GM23338 (cell line): ENCODE results near the gene DGKB. TPM values are rescaled to one million over a fixed set of nuclear protein-coding genes. Genes with fewer than 3 reads are reported as not detected.

Source experiments
- ATAC-seq: fragments of 200-7000 bp; cut with Tn5 transposase; 3 replicates; pipeline ENCODE4 v1.9.1; 2020
- DNase-seq: peaks from one replicate; pipeline ENCODE4 v3.0.0-alpha.2; 2015; ENCODE audit warnings: low spot score
- H2AFZ ChIP-seq: fragments of 200-600 bp; sonication (generic); 2 replicates; pipeline ENCODE4 v1.8.0; 2016; ENCODE audit warnings: antibody characterized with exemption, mild to moderate bottlenecking, moderate library complexity
- H3F3A ChIP-seq: fragments of 200-600 bp; sonication (generic); replicated peaks from 2 replicates; pipeline ENCODE4 v1.8.0; 2017; ENCODE audit warnings: antibody characterized with exemption, mixed run types, low read depth
- H3K27ac ChIP-seq: fragments of 200-600 bp; sonication (generic); 2 replicates; pipeline ENCODE4 v1.6.1; 2016; ENCODE audit warnings: low read depth
- H3K27me3 ChIP-seq: fragments of 200-600 bp; sonication (generic); 2 replicates; pipeline ENCODE4 v1.8.0; 2016; ENCODE audit warnings: mild to moderate bottlenecking, mixed run types, moderate library complexity; ENCODE audit not compliant: insufficient read depth
- H3K36me3 ChIP-seq: fragments of 200-600 bp; sonication (generic); 2 replicates; pipeline ENCODE4 v1.8.0; 2016; ENCODE audit warnings: mild to moderate bottlenecking; ENCODE audit not compliant: insufficient read depth
- H3K4me1 ChIP-seq: fragments of 200-600 bp; sonication (generic); 2 replicates; pipeline ENCODE4 v1.8.0; 2016; ENCODE audit warnings: mild to moderate bottlenecking, moderate library complexity; ENCODE audit not compliant: insufficient read depth
- H3K4me2 ChIP-seq: fragments of 200-600 bp; sonication (generic); 2 replicates; pipeline ENCODE4 v1.7.1; 2017; ENCODE audit warnings: mixed run types
- H3K4me3 ChIP-seq: fragments of 200-600 bp; sonication (generic); 2 replicates; pipeline ENCODE4 v1.6.1; 2016; ENCODE audit warnings: mixed run types
- H3K79me2 ChIP-seq: fragments of 200-600 bp; sonication (generic); replicated peaks from 2 replicates; pipeline ENCODE4 v1.8.0; 2017; ENCODE audit warnings: mild to moderate bottlenecking; ENCODE audit not compliant: insufficient read depth
- H3K9me2 ChIP-seq: fragments of 200-600 bp; sonication (generic); 2 replicates; pipeline ENCODE4 v1.8.0; 2017; ENCODE audit not compliant: insufficient read depth
- H4K20me1 ChIP-seq: fragments of 200-600 bp; sonication (generic); replicated peaks from 2 replicates; pipeline ENCODE4 v1.8.0; 2017; ENCODE audit warnings: mild to moderate bottlenecking; ENCODE audit not compliant: insufficient read depth
- H3K27ac Mint-ChIP-seq: 2 replicates; pipeline ENCODE4 v1.8.0; 2020; ENCODE audit warnings: inconsistent platforms, mild to moderate bottlenecking, moderate library complexity, mixed read lengths
- H3K27me3 Mint-ChIP-seq: 3 replicates; pipeline ENCODE4 v1.8.0; 2022; ENCODE audit warnings: low read depth, mild to moderate bottlenecking, moderate library complexity, mixed read lengths, inconsistent platforms; ENCODE audit not compliant: insufficient read depth, poor library complexity
- H3K36me3 Mint-ChIP-seq: 3 replicates; pipeline ENCODE4 v1.8.0; 2021; ENCODE audit warnings: low read depth, mild to moderate bottlenecking, inconsistent platforms, moderate library complexity, mixed read lengths
- H3K4me1 Mint-ChIP-seq: 3 replicates; pipeline ENCODE4 v1.8.0; 2020; ENCODE audit warnings: mild to moderate bottlenecking, inconsistent platforms, mixed read lengths
- H3K4me3 Mint-ChIP-seq: 3 replicates; pipeline ENCODE4 v1.8.0; 2021; ENCODE audit warnings: moderate library complexity, mild to moderate bottlenecking, inconsistent platforms, mixed read lengths
- H3K9me3 Mint-ChIP-seq: 3 replicates; pipeline ENCODE4 v1.8.0; 2020; ENCODE audit warnings: moderate library complexity, mild to moderate bottlenecking, inconsistent platforms, mixed read lengths
- CREB1 ChIP-seq: fragments of 250-450 bp; sonication (Bioruptor Pico); IDR thresholded peaks from 2 replicates; pipeline ENCODE4 v1.5.0; 2020; ENCODE audit warnings: low read depth, mild to moderate bottlenecking, moderate library complexity
- ETS1 ChIP-seq: IDR thresholded peaks from 2 replicates; pipeline ENCODE4 v1.6.1; 2016; ENCODE audit warnings: antibody characterized with exemption
- EZH2 ChIP-seq: fragments of 200-600 bp; sonication (generic); IDR thresholded peaks from one replicate; pipeline ENCODE4 v1.8.0; 2017; ENCODE audit warnings: antibody characterized with exemption, mild to moderate bottlenecking, low read depth; ENCODE audit not compliant: unreplicated experiment
- NANOG ChIP-seq: IDR thresholded peaks from 2 replicates; pipeline ENCODE4 v1.6.1; 2016; ENCODE audit warnings: antibody characterized with exemption, borderline replicate concordance
- ZNF331 ChIP-seq: fragments of 250-450 bp; sonication (Bioruptor Pico); IDR thresholded peaks from 2 replicates; pipeline ENCODE4 v1.5.0; 2020; ENCODE audit warnings: low read depth, mild to moderate bottlenecking, moderate library complexity
- polyA plus RNA-seq: library from polyadenylated mRNA; unstranded; fragments of >200 nt; fragmentation: Nextera tagmentation; extraction: Ambion mirVana; gene quantifications from 2 replicates; pipeline ENCODE4 v1.2.1, GENCODE V29; 2016
- total RNA-seq: library from RNA; depleted of rRNA; stranded (reverse); fragments of >200 nt; shearing (Covaris generic); gene quantifications from 2 replicates; pipeline ENCODE4 v1.2.3, GENCODE V29; 2014
- TF ChIP-seq, protein P1 (sequence below): fragments of 250-450 bp; sonication (Bioruptor Pico); IDR thresholded peaks from 2 replicates; pipeline ENCODE4 v1.5.0; 2020; ENCODE audit warnings: mild to moderate bottlenecking, moderate library complexity
- TF ChIP-seq, protein P2 (sequence below), 2 experiments: fragments of 200-600 bp in 1 of 2; sonication (generic) in 1 of 2; conservative IDR thresholded peaks; 2 replicates each; pipeline versions ENCODE4 v1.5.1 to v1.6.1; 2016 to 2017; ENCODE audit warnings: antibody characterized with exemption in 2 of 2, low read depth in 2 of 2, mild to moderate bottlenecking in 2 of 2, moderate library complexity in 1 of 2

Gene DGKB
- total and polyA plus RNA-seq, 2 experiments from 2014 or later: 4.8 to 11.5 TPM

GRCh38 chr7:14292737-14293136 lies 609.8 kb downstream of the DGKB start (continued):
- TF ChIP-seq, protein P1, sequence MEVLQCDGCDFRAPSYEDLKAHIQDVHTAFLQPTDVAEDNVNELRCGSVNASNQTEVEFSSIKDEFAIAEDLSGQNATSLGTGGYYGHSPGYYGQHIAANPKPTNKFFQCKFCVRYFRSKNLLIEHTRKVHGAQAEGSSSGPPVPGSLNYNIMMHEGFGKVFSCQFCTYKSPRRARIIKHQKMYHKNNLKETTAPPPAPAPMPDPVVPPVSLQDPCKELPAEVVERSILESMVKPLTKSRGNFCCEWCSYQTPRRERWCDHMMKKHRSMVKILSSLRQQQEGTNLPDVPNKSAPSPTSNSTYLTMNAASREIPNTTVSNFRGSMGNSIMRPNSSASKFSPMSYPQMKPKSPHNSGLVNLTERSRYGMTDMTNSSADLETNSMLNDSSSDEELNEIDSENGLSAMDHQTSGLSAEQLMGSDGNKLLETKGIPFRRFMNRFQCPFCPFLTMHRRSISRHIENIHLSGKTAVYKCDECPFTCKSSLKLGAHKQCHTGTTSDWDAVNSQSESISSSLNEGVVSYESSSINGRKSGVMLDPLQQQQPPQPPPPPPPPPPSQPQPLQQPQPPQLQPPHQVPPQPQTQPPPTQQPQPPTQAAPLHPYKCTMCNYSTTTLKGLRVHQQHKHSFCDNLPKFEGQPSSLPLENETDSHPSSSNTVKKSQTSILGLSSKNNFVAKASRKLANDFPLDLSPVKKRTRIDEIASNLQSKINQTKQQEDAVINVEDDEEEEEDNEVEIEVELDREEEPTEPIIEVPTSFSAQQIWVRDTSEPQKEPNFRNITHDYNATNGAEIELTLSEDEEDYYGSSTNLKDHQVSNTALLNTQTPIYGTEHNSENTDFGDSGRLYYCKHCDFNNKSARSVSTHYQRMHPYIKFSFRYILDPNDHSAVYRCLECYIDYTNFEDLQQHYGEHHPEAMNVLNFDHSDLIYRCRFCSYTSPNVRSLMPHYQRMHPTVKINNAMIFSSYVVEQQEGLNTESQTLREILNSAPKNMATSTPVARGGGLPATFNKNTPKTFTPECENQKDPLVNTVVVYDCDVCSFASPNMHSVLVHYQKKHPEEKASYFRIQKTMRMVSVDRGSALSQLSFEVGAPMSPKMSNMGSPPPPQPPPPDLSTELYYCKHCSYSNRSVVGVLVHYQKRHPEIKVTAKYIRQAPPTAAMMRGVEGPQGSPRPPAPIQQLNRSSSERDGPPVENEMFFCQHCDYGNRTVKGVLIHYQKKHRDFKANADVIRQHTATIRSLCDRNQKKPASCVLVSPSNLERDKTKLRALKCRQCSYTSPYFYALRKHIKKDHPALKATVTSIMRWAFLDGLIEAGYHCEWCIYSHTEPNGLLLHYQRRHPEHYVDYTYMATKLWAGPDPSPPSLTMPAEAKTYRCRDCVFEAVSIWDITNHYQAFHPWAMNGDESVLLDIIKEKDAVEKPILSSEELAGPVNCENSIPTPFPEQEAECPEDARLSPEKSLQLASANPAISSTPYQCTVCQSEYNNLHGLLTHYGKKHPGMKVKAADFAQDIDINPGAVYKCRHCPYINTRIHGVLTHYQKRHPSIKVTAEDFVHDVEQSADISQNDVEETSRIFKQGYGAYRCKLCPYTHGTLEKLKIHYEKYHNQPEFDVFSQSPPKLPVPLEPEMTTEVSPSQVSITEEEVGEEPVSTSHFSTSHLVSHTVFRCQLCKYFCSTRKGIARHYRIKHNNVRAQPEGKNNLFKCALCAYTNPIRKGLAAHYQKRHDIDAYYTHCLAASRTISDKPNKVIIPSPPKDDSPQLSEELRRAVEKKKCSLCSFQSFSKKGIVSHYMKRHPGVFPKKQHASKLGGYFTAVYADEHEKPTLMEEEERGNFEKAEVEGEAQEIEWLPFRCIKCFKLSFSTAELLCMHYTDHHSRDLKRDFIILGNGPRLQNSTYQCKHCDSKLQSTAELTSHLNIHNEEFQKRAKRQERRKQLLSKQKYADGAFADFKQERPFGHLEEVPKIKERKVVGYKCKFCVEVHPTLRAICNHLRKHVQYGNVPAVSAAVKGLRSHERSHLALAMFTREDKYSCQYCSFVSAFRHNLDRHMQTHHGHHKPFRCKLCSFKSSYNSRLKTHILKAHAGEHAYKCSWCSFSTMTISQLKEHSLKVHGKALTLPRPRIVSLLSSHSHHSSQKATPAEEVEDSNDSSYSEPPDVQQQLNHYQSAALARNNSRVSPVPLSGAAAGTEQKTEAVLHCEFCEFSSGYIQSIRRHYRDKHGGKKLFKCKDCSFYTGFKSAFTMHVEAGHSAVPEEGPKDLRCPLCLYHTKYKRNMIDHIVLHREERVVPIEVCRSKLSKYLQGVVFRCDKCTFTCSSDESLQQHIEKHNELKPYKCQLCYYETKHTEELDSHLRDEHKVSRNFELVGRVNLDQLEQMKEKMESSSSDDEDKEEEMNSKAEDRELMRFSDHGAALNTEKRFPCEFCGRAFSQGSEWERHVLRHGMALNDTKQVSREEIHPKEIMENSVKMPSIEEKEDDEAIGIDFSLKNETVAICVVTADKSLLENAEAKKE (CRISPR knock-in tag): no peak
- TF ChIP-seq NANOG (no peak), CREB1 (no peak), EZH2 (no peak)
- TF ChIP-seq, protein P2, sequence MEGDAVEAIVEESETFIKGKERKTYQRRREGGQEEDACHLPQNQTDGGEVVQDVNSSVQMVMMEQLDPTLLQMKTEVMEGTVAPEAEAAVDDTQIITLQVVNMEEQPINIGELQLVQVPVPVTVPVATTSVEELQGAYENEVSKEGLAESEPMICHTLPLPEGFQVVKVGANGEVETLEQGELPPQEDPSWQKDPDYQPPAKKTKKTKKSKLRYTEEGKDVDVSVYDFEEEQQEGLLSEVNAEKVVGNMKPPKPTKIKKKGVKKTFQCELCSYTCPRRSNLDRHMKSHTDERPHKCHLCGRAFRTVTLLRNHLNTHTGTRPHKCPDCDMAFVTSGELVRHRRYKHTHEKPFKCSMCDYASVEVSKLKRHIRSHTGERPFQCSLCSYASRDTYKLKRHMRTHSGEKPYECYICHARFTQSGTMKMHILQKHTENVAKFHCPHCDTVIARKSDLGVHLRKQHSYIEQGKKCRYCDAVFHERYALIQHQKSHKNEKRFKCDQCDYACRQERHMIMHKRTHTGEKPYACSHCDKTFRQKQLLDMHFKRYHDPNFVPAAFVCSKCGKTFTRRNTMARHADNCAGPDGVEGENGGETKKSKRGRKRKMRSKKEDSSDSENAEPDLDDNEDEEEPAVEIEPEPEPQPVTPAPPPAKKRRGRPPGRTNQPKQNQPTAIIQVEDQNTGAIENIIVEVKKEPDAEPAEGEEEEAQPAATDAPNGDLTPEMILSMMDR (conservative IDR thresholded peaks at IDR 0.05; ENCODE audit: low read depth in 2 of 2): no peak

DNA sequence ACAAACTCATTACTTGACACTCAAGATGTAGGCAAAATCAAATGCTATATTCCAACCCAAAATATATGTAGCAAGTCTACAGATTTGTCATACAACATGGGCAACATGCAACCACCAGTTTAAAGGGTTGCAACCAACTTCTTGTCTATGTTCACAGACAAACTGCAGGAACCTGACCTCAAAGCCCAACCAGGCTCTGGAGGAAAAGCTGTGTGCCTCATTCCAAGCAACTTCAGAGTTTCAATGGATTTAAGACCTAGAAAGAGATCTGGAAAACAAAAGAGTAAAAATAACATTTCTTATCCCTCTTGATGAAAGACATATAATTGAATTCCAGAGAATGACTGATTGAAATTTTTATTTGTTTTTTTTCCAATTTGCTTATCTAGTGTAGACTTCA lies 612.6 kb downstream of the DGKB start:
- peaks cover 3% of the 10 kb centered on the region; the same call in 2 of the 3 replicates for H3K4me1 Mint-ChIP-seq
- H4K20me1 ChIP-seq: no peaks in the 10 kb centered on the region
- H3K27ac Mint-ChIP-seq: no peak overlapping the region
- H2AFZ ChIP-seq: no peak overlapping the region
- H3K4me1 ChIP-seq: peaks cover 4% of the 10 kb centered on the region
- H3F3A ChIP-seq: no peaks in the 10 kb centered on the region
- H3K4me3 Mint-ChIP-seq: no peak overlapping the region
- no peaks in the 10 kb centered on the region for H3K9me3 Mint-ChIP-seq
- H3K36me3 ChIP-seq: no peaks in the 10 kb centered on the region
- no peak overlapping the region for H3K4me2 ChIP-seq
- no peaks in the 10 kb centered on the region for H3K36me3 Mint-ChIP-seq
- DNase-seq (no peak), ATAC-seq (no peak)
- no peaks in the 10 kb centered on the region for H3K27me3 ChIP-seq
- no peaks in the 10 kb centered on the region for H3K9me2 ChIP-seq
- H3K27me3 Mint-ChIP-seq: no peaks in the 10 kb centered on the region
- no peaks in the 10 kb centered on the region for H3K79me2 ChIP-seq
- no peak overlapping the region for H3K4me3 ChIP-seq
- H3K27ac ChIP-seq: no peak overlapping the region
- TF ChIP-seq ZNF331 (CRISPR knock-in tag) (no peak), ETS1 (no peak), CREB1 (no peak)
- TF ChIP-seq, protein P1 (CRISPR knock-in tag): no peak
